Measurements from ENCODE around the gene DPP9. TPM values are rescaled to one million over a fixed set of nuclear protein-coding genes. Genes with fewer than 3 reads are reported as not detected.
A peak's percentile ranks its signal among the peaks of the same experiment; 100 is the strongest.

DPP9 gene
- total and polyA plus RNA-seq, 2 of the 4 experiments (the other 2 are of a cell fraction): 12.4 to 33.0 TPM

- Histone ChIP-seq H2BK20ac (ENCODE audit: low read depth, low read length) (peak overlapping the region; percentile 70; the same call in 1 of the 2 replicates), H4K8ac (ENCODE audit: low read depth in 2 of 2, low read length in 2 of 2) (peak overlapping the region; percentile 87 to 97), H2BK15ac (ENCODE audit: low read depth, low read length) (peak overlapping the region; percentile 79; the same call in 2 of the 3 replicates), H4K91ac (ENCODE audit: insufficient read depth, low read depth, low read length) (peak overlapping the region; percentile 92), H3K4ac (ENCODE audit: low read depth, low read length) (peak overlapping the region; percentile 95), H3K36me3 (ENCODE audit: control insufficient read depth, insufficient read depth, low read length) (no peaks in the 10 kb centered on the region), H3K4me2 (ENCODE audit: low read depth, low read length) (peak overlapping the region; percentile 90), H2BK120ac (ENCODE audit: low read depth, low read length) (peak overlapping the region; percentile 87), H3K79me1 (ENCODE audit: low read depth in 1 of 2, low read length in 2 of 2) (peaks cover 14 to 19% of the 10 kb centered on the region in 2 experiments), H3K18ac (ENCODE audit: low read depth, low read length) (peak overlapping the region; percentile 55), H3K9ac (ENCODE audit: low read depth, low read length) (peak overlapping the region; percentile 73), H3K23ac (ENCODE audit: low read depth, low read length) (peak overlapping the region; percentile 46; the same call in 1 of the 2 replicates), H4K20me1 (ENCODE audit: insufficient read depth, low read length) (no peaks in the 10 kb centered on the region), H3K9me1 (ENCODE audit: insufficient read depth, low read length) (peaks cover 6% of the 10 kb centered on the region), H3K9me3 (ENCODE audit: control insufficient read depth, insufficient read depth, low read length) (no peaks in the 10 kb centered on the region), H4K5ac (ENCODE audit: low read depth, low read length) (peak overlapping the region; percentile 90), H3K56ac (ENCODE audit: extremely low read depth, insufficient read depth, low read length) (peak overlapping the region; percentile 29; the same call in 1 of the 2 replicates), H3K4me3 (ENCODE audit: insufficient read depth, low read depth, low read length) (peak overlapping the region; percentile 48), H3K4me1 (ENCODE audit: control insufficient read depth, insufficient read depth, low read length) (peaks cover 21% of the 10 kb centered on the region), H2AFZ (replicated peaks; ENCODE audit: low read length, poor library complexity) (peak overlapping the region; percentile 98), H3K27me3 (ENCODE audit: control insufficient read depth, insufficient read depth, low read length) (no peaks in the 10 kb centered on the region), H3K27ac (ENCODE audit: insufficient read depth, low read length) (peak overlapping the region; percentile 73), H2AK5ac (ENCODE audit: low read depth, low read length) (peak overlapping the region; percentile 67), H2AK9ac (replicated peaks; ENCODE audit: low read depth, low read length, poor library complexity) (peak overlapping the region; percentile 74), H3K14ac (replicated peaks; ENCODE audit: low read depth, low read length) (peak overlapping the region; percentile 90), H2BK5ac (ENCODE audit: low read depth, low read length, poor library complexity, severe bottlenecking) (peak overlapping the region; percentile 56)
- TF ChIP-seq CTCF (conservative IDR thresholded peaks at IDR 0.05; ENCODE audit: low read depth, low read length): peak; percentile 87
- no peak for TF ChIP-seq RFX5 (IDR thresholded peaks at IDR 0.05; ENCODE audit: low read depth, low read length)
- TF ChIP-seq SMC3 (IDR thresholded peaks at IDR 0.05; ENCODE audit: low read depth, low read length): peak; percentile 58
- peak; percentile 84 for TF ChIP-seq RAD21 (IDR thresholded peaks at IDR 0.05; ENCODE audit: low read length)
- peak; percentile 43 for ATAC-seq (ENCODE audit: low read depth)
- DNase-seq: peak; percentile 34
- dilution Hi-C loops (cut with HindIII; ENCODE audit: low sequenced_read_pairs, unreplicated experiment) (no loop called here), intact Hi-C loops (cut with micrococcal nuclease) (loop anchor here (1.0 to 5.0 kb wide), 3 partner anchors 60 to 164 kb away; partner anchors contain the start of genes HDGFL2 and SEMA6B), in situ Hi-C loops (cut with MboI; ENCODE audit: low sequenced_read_pairs) (loop anchor here (5.0 kb wide), 1 partner anchor 59 kb away; no protein-coding TSS in a partner anchor)
- BruUV-seq (replicated peaks): no TSS peak
- 0% methylated on average over 19 of the region's 43 CpGs; no CpG with 5 or more reads in 1 of the 2 experiments for WGBS, 2 experiments (ENCODE audit: extremely low coverage in 2 of 2, insufficient read length in 1 of 2)
- POLR2A ChIA-PET (ENCODE audit: unreplicated experiment): no interaction called here
- CTCF ChIA-PET: interaction anchor here (0.5 to 1.4 kb wide), 9 partner anchors 31 to 496 kb away, joined by 3 to 11 read pairs (median 3); no protein-coding TSS in a partner anchor
These were observed 87.4 kb downstream of the DPP9 start for GRCh38 chr19:4636151-4636717.

Data from IMR-90 (cell line).